ENCODE measurements around the gene C1orf21.

Gene C1orf21

DNA sequence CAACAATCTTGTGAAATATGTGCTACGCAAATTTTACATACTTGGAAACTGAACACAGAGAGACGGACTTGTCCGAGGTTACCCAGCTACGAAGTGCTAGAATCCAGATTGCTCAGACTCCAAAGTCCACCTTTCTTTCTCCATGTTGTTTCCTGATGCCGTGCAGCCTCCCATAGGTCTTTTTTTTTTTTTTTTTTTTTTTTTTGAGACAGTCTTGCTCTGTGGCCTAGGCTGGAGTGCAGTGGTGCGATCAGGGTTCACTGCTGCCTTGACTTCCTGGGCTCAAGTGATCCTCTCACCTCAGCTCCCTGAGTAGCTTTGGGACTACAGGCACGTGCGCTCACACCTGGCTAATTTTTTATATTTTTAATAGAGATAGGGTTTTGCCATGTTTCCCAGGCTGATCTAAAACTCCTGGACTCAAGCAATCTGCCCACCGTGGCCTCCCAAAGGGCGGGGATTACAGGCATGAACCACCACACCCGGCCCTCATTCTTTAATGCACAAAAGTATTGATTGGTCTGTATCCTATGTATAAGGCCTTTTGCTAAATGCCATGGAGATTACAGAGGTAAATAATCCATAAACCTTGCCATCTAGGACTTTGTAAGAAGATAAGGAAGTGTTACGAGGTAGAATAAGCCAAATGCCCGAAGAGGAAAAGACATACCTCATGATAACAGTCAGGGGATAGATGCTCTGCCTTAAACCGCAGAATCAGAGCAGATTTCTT lies 92.8 kb downstream of the C1orf21 start (continued):
- TF ChIP-seq CSRNP3 (CRISPR knock-in tag; IDR thresholded peaks at IDR 0.05): no peak
- no peak for TF ChIP-seq CREB5 (CRISPR knock-in tag; IDR thresholded peaks at IDR 0.05; ENCODE audit: low read depth)
- no peak for TF ChIP-seq CSDC2 (CRISPR knock-in tag; IDR thresholded peaks at IDR 0.05)
- no peak for TF ChIP-seq RARB (CRISPR knock-in tag; IDR thresholded peaks at IDR 0.05)
- TF ChIP-seq SNAI2 (CRISPR knock-in tag; IDR thresholded peaks at IDR 0.05): no peak
- TF ChIP-seq, protein P1, sequence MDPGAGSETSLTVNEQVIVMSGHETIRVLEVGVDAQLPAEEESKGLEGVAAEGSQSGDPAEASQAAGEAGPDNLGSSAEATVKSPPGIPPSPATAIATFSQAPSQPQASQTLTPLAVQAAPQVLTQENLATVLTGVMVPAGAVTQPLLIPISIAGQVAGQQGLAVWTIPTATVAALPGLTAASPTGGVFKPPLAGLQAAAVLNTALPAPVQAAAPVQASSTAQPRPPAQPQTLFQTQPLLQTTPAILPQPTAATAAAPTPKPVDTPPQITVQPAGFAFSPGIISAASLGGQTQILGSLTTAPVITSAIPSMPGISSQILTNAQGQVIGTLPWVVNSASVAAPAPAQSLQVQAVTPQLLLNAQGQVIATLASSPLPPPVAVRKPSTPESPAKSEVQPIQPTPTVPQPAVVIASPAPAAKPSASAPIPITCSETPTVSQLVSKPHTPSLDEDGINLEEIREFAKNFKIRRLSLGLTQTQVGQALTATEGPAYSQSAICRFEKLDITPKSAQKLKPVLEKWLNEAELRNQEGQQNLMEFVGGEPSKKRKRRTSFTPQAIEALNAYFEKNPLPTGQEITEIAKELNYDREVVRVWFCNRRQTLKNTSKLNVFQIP (CRISPR knock-in tag; IDR thresholded peaks at IDR 0.05; ENCODE audit: borderline replicate concordance, low read depth): no peak

DNA sequence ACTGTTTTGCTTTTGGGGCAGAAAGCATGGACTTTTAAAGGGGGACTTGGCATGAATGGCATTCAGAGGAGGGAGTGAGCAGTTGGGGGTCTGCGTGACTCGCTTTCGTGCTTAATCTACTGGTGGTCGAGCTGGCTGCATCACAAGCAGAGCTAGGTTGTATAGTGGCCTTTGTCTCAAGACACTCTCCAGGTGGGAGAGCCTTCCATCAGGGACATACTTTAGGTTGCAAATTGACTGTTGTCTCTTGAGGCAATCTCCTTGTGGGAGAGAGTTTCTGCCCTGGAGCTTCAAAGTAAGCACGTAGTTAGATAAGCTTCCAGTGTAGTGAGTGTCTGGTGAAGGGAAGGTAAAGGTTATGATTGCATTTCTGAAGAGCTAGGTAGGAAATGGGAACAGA lies 93.9 kb downstream of the C1orf21 start:
- TF ChIP-seq BACH2 (CRISPR knock-in tag; IDR thresholded peaks at IDR 0.05; ENCODE audit: borderline replicate concordance): no peak
- no peak for TF ChIP-seq PPARA (CRISPR knock-in tag; IDR thresholded peaks at IDR 0.05; ENCODE audit: borderline replicate concordance)
- TF ChIP-seq ZC3H10 (CRISPR knock-in tag; IDR thresholded peaks at IDR 0.05): no peak
- no peak for TF ChIP-seq CSDC2 (CRISPR knock-in tag; IDR thresholded peaks at IDR 0.05)
- no peak for TF ChIP-seq ZFP30 (CRISPR knock-in tag; IDR thresholded peaks at IDR 0.05)
- no peak for TF ChIP-seq ZNF565 (CRISPR knock-in tag; conservative IDR thresholded peaks at IDR 0.05; ENCODE audit: low read depth)
- no peak for TF ChIP-seq ESRRG (CRISPR knock-in tag; IDR thresholded peaks at IDR 0.05)
- TF ChIP-seq OSR1 (CRISPR knock-in tag; IDR thresholded peaks at IDR 0.05): no peak
- no peak for TF ChIP-seq ISL1 (CRISPR knock-in tag; IDR thresholded peaks at IDR 0.05)
- no peak for TF ChIP-seq ZFP3 (CRISPR knock-in tag; IDR thresholded peaks at IDR 0.05)
- TF ChIP-seq TOX (CRISPR knock-in tag; IDR thresholded peaks at IDR 0.05; ENCODE audit: borderline replicate concordance): no peak
- TF ChIP-seq CREB5 (CRISPR knock-in tag; IDR thresholded peaks at IDR 0.05; ENCODE audit: low read depth): no peak
- TF ChIP-seq ZNF70 (CRISPR knock-in tag; IDR thresholded peaks at IDR 0.05): no peak
- no peak for ATAC-seq

GRCh38 chr1:184482136-184482535 lies 95.3 kb downstream of the C1orf21 start:
- no peak for ATAC-seq
- TF ChIP-seq, protein P2, sequence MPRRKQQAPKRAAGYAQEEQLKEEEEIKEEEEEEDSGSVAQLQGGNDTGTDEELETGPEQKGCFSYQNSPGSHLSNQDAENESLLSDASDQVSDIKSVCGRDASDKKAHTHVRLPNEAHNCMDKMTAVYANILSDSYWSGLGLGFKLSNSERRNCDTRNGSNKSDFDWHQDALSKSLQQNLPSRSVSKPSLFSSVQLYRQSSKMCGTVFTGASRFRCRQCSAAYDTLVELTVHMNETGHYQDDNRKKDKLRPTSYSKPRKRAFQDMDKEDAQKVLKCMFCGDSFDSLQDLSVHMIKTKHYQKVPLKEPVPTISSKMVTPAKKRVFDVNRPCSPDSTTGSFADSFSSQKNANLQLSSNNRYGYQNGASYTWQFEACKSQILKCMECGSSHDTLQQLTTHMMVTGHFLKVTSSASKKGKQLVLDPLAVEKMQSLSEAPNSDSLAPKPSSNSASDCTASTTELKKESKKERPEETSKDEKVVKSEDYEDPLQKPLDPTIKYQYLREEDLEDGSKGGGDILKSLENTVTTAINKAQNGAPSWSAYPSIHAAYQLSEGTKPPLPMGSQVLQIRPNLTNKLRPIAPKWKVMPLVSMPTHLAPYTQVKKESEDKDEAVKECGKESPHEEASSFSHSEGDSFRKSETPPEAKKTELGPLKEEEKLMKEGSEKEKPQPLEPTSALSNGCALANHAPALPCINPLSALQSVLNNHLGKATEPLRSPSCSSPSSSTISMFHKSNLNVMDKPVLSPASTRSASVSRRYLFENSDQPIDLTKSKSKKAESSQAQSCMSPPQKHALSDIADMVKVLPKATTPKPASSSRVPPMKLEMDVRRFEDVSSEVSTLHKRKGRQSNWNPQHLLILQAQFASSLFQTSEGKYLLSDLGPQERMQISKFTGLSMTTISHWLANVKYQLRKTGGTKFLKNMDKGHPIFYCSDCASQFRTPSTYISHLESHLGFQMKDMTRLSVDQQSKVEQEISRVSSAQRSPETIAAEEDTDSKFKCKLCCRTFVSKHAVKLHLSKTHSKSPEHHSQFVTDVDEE (CRISPR knock-in tag; IDR thresholded peaks at IDR 0.05): no peak
- TF ChIP-seq, protein P1 (CRISPR knock-in tag; IDR thresholded peaks at IDR 0.05; ENCODE audit: borderline replicate concordance, low read depth): no peak
- TF ChIP-seq RARB (CRISPR knock-in tag; IDR thresholded peaks at IDR 0.05) (no peak), BACH2 (CRISPR knock-in tag; IDR thresholded peaks at IDR 0.05; ENCODE audit: borderline replicate concordance) (no peak), CSRNP3 (CRISPR knock-in tag; IDR thresholded peaks at IDR 0.05) (no peak), PATZ1 (CRISPR knock-in tag; IDR thresholded peaks at IDR 0.05; ENCODE audit: borderline replicate concordance) (no peak), ZFP3 (CRISPR knock-in tag; IDR thresholded peaks at IDR 0.05) (no peak), CREB5 (CRISPR knock-in tag; IDR thresholded peaks at IDR 0.05; ENCODE audit: low read depth) (no peak), TCF4 (CRISPR knock-in tag; IDR thresholded peaks at IDR 0.05; ENCODE audit: borderline replicate concordance) (no peak), ZNF565 (CRISPR knock-in tag; conservative IDR thresholded peaks at IDR 0.05; ENCODE audit: low read depth) (no peak)
